Measurements from ENCODE around the gene HINT3.
"Not testable (repeated sequence)": the region's sequence is repeated elsewhere in the genome, so short reads cannot be mapped to it uniquely, and the experiment has no call there.

HINT3 gene

GRCh38 chr6:125962900-125963497, 6.4 kb downstream of the HINT3 start:
- no peak for DNase-seq (ENCODE audit: low read depth)

- DNase-seq (ENCODE audit: low read depth) = no peak
These were observed 7.2 kb downstream of the HINT3 start for GRCh38 chr6:125963817-125964216.

DNA sequence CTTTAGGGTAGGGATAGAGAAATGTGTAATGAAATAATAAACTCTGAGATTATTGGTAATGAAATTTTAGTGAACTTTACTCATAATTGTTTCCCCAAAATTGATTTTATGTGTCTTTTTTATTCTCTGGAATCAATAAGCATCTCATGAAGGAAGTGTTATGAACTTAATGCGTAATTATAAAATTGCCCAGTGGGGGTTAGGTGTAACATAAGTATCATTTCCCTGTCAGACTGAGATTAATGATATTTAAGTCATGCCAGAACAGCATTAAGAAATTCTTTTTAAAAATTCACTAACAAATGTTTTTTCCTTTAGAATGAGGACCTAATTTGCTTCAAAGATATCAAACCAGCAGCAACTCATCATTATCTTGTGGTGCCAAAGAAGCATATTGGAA, 10.0 kb downstream of the HINT3 start:
- no peak for DNase-seq (ENCODE audit: low read depth)

DNA sequence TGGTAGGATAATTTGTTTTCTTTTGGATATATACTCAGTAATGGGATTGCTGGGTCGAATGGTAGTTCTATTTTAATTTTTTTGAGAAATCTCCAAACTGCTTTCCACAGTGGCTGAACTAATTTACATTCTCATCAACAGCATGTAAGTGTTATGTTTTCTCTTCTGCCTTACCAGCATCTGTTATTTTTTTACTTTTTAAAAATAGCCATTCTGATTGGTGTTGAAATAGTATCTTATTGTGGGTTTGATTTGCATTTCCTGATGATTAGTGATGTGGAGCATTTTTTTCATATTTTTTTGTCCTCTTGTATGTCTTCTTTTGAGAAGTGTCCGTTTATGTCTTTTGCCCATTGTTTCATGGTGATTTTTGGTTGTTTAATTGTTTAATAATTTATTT, 11.9 kb downstream of the HINT3 start:
- no peak for DNase-seq (ENCODE audit: low read depth)

- DNase-seq (ENCODE audit: low read depth) = no peak
These were observed 14.2 kb downstream of the HINT3 start for GRCh38 chr6:125970760-125971159.

- DNase-seq (ENCODE audit: low read depth) = not testable (repeated sequence)
These were observed 15.9 kb downstream of the HINT3 start for GRCh38 chr6:125972478-125972877.

GRCh38 chr6:125974214-125974866, 17.8 kb downstream of the HINT3 start:
- DNase-seq (ENCODE audit: low read depth) = no peak

GRCh38 chr6:125979101-125979500, 22.5 kb downstream of the HINT3 start:
- no peak for DNase-seq (ENCODE audit: low read depth)

GRCh38 chr6:125981571-125982185, 25.1 kb downstream of the HINT3 start:
- DNase-seq (ENCODE audit: low read depth) = no peak

DNA sequence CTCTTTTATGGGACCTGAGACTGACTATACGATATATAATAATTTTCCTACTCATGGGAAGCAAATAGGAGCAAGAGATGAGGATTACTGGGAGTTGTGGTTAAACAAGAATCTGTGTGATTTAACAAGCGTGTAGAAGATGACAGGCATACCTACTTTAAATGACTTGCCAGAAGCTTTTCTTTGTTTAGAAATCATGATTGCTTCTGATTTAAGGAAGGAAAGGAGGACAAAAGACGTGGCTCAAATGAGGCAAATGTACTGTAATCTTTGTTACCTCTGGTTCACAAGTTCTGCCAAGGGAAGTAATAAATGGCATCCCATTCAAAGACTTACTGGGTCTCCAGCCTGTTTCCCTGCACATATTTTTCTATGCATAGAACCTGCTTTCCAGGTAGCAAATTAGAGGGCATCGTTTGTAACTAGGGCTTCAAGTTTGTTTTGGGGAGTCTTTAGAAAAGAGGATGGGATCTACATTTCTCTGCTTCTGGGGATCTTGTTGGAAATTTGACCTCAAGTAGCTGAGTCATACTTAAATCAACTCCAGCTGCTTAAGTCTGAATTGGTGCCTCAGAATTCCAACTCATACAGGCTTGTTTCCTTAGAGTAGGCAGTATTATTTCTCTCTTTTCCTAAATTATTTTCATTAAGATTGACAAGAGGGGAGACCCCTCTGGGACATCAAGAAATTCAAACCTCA, 26.8 kb downstream of the HINT3 start:
- no peak for DNase-seq (ENCODE audit: low read depth)

DNA sequence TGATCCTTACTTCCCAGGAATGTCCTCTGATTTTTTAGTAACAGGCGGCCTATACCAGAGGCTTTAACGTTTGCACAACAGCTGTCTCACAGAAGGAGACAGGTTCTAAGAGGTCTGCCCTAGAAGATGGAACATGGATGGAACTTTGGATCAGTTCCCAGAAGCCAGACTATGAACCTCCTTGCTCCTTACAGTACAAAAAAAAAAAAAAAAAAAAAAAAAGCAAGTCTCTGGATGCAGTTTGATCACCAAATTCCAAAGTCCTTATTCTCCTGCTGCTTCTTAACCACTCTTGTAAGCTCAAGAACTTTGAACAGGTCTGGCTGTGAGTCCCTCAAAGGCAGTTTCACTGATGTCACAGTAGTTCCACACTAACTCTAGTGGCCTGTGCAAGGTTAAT, 27.7 kb downstream of the HINT3 start:
- DNase-seq (ENCODE audit: low read depth) = no peak

DNA sequence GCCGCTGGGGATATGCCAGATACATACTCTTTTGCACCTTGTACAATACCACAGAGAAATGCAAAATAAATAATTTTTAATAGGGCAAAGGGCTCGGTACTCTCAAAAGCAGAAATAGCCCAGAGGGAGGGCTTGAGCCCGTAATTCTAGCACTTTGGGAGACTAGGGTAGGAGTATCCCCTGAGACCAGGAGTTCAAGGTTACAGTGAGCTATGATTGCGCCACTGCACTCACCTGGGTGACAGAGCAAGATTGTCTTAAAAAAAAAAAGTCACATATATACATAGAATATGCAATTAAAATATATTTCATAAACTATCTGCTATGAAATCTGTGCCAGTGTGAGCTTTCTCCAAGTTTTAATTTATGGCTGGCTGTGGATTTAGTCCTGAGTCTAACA, 29.0 kb downstream of the HINT3 start:
- DNase-seq (ENCODE audit: low read depth) = no peak

DNA sequence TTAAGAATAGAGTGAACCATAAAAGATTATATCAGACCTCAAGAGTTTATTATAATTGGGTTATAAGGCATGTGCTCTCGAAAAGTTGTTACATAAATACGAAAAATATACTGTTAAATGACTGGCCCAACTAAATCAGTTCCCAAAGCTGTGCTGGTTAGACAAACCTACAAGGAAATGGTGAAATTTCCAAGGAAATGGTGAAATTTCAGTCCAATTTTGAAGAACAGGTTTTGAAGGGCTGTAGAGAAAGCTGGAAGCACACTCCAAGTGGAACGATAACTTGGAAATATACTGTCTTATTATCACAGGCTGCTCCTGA, 29.4 kb downstream of the HINT3 start:
- DNase-seq (ENCODE audit: low read depth) = no peak

GRCh38 chr6:125986301-125987025, 29.9 kb downstream of the HINT3 start, which contains the start of gene TRMT11:
Gene TRMT11, plus strand, starts transcription at chr6:125986540. Its CDS starts 11 bp downstream, at chr6:125986551.
- peak; percentile 76 for DNase-seq (ENCODE audit: low read depth)

DNA sequence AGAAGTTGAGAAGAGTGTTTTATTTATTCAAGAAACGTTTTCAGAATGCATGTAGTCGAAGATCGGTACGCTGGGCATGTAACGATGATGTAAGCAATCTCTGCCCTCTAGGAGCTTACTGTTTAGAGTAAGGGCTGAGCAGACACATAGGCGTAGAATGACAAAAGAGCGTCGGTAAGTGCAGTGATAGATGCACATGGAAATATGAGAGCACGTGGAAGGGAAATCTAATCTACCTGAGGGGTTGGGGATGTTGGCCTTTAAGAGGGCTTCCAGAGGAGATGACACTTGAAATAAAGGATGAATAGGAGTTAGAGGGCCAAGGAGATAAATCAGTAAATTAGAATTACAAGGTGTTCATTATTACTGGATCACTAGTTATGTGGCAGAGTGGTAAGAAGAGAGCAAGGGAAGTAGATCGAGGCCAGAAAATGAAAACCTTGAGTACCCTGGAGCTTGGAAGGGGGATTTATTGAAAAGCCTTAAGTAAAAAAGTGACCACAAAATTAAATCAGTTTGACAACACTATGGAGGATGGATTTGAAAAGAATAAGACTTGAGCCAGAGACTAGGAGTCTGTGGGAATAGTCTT, 30.6 kb downstream of the HINT3 start:
- DNase-seq (ENCODE audit: low read depth) = no peak

DNA sequence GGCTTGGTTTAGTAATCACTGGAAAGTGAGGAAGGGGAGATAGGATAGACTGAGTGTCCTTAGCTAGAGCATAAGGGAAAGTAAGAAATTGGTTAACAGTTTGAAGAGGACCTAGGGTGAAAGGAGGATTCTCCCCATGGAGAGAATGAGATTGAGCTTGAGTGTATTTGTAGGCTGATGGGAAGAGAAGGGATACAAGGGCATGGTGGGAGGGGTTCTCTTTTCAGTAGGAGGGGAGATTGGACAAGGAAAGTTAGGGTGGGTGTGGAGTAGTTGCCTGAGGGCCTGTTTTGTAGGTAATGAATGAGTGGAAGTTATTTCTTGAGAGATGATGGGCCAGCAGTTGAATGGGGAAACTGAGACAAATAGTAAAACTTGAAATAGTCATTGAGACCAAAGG, 31.7 kb downstream of the HINT3 start:
- no peak for DNase-seq (ENCODE audit: low read depth)

- DNase-seq (ENCODE audit: low read depth) = no peak
These were observed 33.1 kb downstream of the HINT3 start for GRCh38 chr6:125989631-125990030.

- DNase-seq (ENCODE audit: low read depth) = no peak
These were observed 35.1 kb downstream of the HINT3 start for GRCh38 chr6:125991653-125992052.

DNA sequence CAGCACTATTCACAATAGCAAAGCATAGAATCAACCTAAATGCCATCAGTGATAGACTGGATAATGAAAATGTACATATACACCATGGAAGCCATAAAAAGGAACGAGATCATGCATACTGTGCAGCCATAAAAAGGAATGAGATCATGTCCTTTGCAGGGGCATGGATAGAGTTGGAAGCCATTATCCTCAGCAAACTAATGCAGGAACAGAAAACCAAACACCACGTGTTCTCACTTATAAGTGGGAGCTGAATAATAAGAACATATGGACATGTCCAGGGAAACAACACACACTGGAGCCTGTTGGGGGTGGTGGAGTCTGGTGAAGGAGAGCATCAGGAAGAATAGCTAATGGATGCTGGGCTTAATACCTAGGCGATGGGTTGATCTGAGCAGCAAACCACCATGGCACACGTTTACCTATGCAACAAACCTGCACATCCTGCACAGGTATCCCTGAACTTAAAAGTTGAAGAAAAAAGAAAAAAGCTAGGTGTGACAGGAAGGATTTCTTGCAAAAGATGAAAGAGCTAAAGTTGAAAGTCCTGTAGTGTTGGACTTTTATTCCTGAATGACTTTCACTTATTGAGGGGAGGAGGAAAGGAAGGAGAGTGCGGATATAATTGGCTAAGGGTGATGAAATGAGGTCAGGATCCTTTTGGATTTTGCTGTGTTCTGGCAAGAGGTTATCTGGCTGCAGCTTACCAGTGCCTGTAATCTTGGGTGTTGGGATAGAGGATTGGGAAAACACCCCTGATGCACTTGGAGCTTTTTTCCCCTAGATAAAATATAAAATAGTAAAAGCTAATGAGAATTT, 38.3 kb downstream of the HINT3 start:
- no peak for DNase-seq (ENCODE audit: low read depth)

GRCh38 chr6:125995972-125996580, 39.5 kb downstream of the HINT3 start:
- DNase-seq (ENCODE audit: low read depth) = no peak
